IMR-90 (cell line): ENCODE data around the gene STAU1. TPM values are rescaled to one million over a fixed set of nuclear protein-coding genes. Genes with fewer than 3 reads are reported as not detected.

ENCODE experiments used
- ATAC-seq: fragments of 200-7000 bp; cut with Tn5 transposase; 2 replicates; pipeline ENCODE4 v1.9.1; 2020; ENCODE audit warnings: low read depth, mild to moderate bottlenecking, moderate library complexity
- BruUV-seq: library from RNA; stranded (reverse); fragments of 400-500 nt; replicated peaks from 2 replicates; lab custom pipeline; 2021; lab: Mats Ljungman, UMichigan
- CTCF ChIA-PET: fragments of 300-600 bp; formaldehyde crosslinking; extraction: SDS; loops from one replicate; lab custom pipeline; 2021; ENCODE audit warnings: antibody characterized with exemption; lab: Yijun Ruan, JAX
- POLR2A ChIA-PET: fragments of 300-600 bp; sonication (Branson Sonifier 250); formaldehyde crosslinking; loops from one replicate; lab custom pipeline; 2022; ENCODE audit warnings: antibody characterized with exemption; ENCODE audit not compliant: unreplicated experiment; lab: Charles Lee
- DNase-seq: peaks from one replicate; pipeline ENCODE4 v3.0.0; 2013
- H2AFZ ChIP-seq: replicated peaks from 2 replicates; pipeline ENCODE3; 2013; ENCODE audit warnings: low read length, mild to moderate bottlenecking; ENCODE audit not compliant: poor library complexity
- H2AK5ac ChIP-seq: 2 replicates; pipeline ENCODE4 v1.6.1; 2013; ENCODE audit warnings: low read depth, low read length, inconsistent platforms
- H2AK9ac ChIP-seq: replicated peaks from 2 replicates; pipeline ENCODE3; 2013; ENCODE audit warnings: mild to moderate bottlenecking, low read depth, low read length, moderate library complexity; ENCODE audit not compliant: poor library complexity
- H2BK120ac ChIP-seq: 2 replicates; pipeline ENCODE4 v1.6.1; 2013; ENCODE audit warnings: low read depth, low read length, inconsistent platforms
- H2BK15ac ChIP-seq: 3 replicates; pipeline ENCODE4 v1.6.1; 2013; ENCODE audit warnings: low read depth, low read length, inconsistent platforms
- H2BK20ac ChIP-seq: 2 replicates; pipeline ENCODE4 v1.6.1; 2013; ENCODE audit warnings: low read depth, mild to moderate bottlenecking, inconsistent platforms, low read length, moderate library complexity
- H2BK5ac ChIP-seq: 2 replicates; pipeline ENCODE4 v1.6.1; 2013; ENCODE audit warnings: mild to moderate bottlenecking, low read depth, low read length, inconsistent platforms; ENCODE audit not compliant: poor library complexity, severe bottlenecking
- H3K14ac ChIP-seq: replicated peaks from 2 replicates; pipeline ENCODE4 v1.6.1; 2013; ENCODE audit warnings: low read depth, low read length, inconsistent platforms
- H3K18ac ChIP-seq: 2 replicates; pipeline ENCODE4 v1.6.1; 2013; ENCODE audit warnings: low read depth, low read length, control low read depth
- H3K23ac ChIP-seq: 2 replicates; pipeline ENCODE4 v1.6.1; 2013; ENCODE audit warnings: low read depth, low read length, inconsistent platforms
- H3K27ac ChIP-seq: 2 replicates; pipeline ENCODE4 v1.5.1; 2013; ENCODE audit warnings: mild to moderate bottlenecking, control low read depth, low read length; ENCODE audit not compliant: insufficient read depth
- H3K27me3 ChIP-seq: 2 replicates; pipeline ENCODE4 v1.6.1; 2013; ENCODE audit warnings: low read length; ENCODE audit not compliant: control insufficient read depth, insufficient read depth
- H3K36me3 ChIP-seq: 2 replicates; pipeline ENCODE4 v1.6.1; 2013; ENCODE audit warnings: low read length, mixed read lengths; ENCODE audit not compliant: control insufficient read depth, insufficient read depth
- H3K4ac ChIP-seq: 2 replicates; pipeline ENCODE4 v1.6.1; 2013; ENCODE audit warnings: low read depth, low read length, inconsistent platforms
- H3K4me1 ChIP-seq: 2 replicates; pipeline ENCODE4 v1.6.1; 2013; ENCODE audit warnings: low read length, mixed read lengths; ENCODE audit not compliant: control insufficient read depth, insufficient read depth
- H3K4me2 ChIP-seq: 2 replicates; pipeline ENCODE4 v1.6.1; 2013; ENCODE audit warnings: low read depth, mild to moderate bottlenecking, control low read depth, low read length, moderate library complexity
- H3K4me3 ChIP-seq: 2 replicates; pipeline ENCODE4 v1.5.1; 2013; ENCODE audit warnings: low read depth, mild to moderate bottlenecking, control low read depth, low read length, moderate library complexity; ENCODE audit not compliant: insufficient read depth
- H3K56ac ChIP-seq: 2 replicates; pipeline ENCODE4 v1.6.1; 2013; ENCODE audit warnings: low read length, inconsistent platforms; ENCODE audit not compliant: insufficient read depth; ENCODE audit errors: extremely low read depth
- H3K79me1 ChIP-seq, 2 experiments: 2 replicates each; pipeline ENCODE4 v1.6.1; 2013; ENCODE audit warnings: low read length in 2 of 2, inconsistent platforms in 1 of 2, low read depth in 1 of 2
- H3K9ac ChIP-seq: 2 replicates; pipeline ENCODE4 v1.6.1; 2013; ENCODE audit warnings: low read depth, low read length, control low read depth
- H3K9me1 ChIP-seq: 2 replicates; pipeline ENCODE4 v1.6.1; 2013; ENCODE audit warnings: low read length, inconsistent platforms; ENCODE audit not compliant: insufficient read depth
- H3K9me3 ChIP-seq: 2 replicates; pipeline ENCODE4 v1.6.1; 2013; ENCODE audit warnings: low read length; ENCODE audit not compliant: control insufficient read depth, insufficient read depth
- H4K20me1 ChIP-seq: 2 replicates; pipeline ENCODE4 v1.6.1; 2013; ENCODE audit warnings: low read length, inconsistent platforms; ENCODE audit not compliant: insufficient read depth
- H4K5ac ChIP-seq: 2 replicates; pipeline ENCODE4 v1.6.1; 2013; ENCODE audit warnings: mild to moderate bottlenecking, low read depth, low read length, control low read depth
- H4K8ac ChIP-seq, 2 experiments: 2 replicates each; pipeline ENCODE4 v1.6.1; 2013; ENCODE audit warnings: low read depth in 2 of 2, low read length in 2 of 2, control low read depth in 1 of 2, inconsistent platforms in 1 of 2
- H4K91ac ChIP-seq: 2 replicates; pipeline ENCODE4 v1.6.1; 2013; ENCODE audit warnings: low read depth, low read length, inconsistent platforms; ENCODE audit not compliant: insufficient read depth
- BHLHE40 ChIP-seq: fragments of 150-350 bp; IDR thresholded peaks from 2 replicates; pipeline ENCODE4 v1.6.1; 2016; ENCODE audit warnings: mild to moderate bottlenecking, low read depth, low read length
- CEBPB ChIP-seq: IDR thresholded peaks from 2 replicates; pipeline ENCODE4 v1.6.1; 2012; ENCODE audit warnings: low read depth, low read length, improper control_type of control experiment
- CHD1 ChIP-seq: IDR thresholded peaks from 2 replicates; pipeline ENCODE4 v1.6.1; 2012; ENCODE audit warnings: low read depth, low read length, improper control_type of control experiment
- CTCF ChIP-seq: conservative IDR thresholded peaks from 2 replicates; pipeline ENCODE4 v1.5.1; 2012; ENCODE audit warnings: mild to moderate bottlenecking, low read depth, low read length, improper control_type of control experiment
- ELK1 ChIP-seq: fragments of 150-350 bp; IDR thresholded peaks from 2 replicates; pipeline ENCODE4 v1.6.1; 2016; ENCODE audit warnings: low read depth, mild to moderate bottlenecking, low read length, moderate library complexity, borderline replicate concordance
- FOS ChIP-seq: fragments of 150-350 bp; IDR thresholded peaks from 2 replicates; pipeline ENCODE4 v1.6.1; 2016; ENCODE audit warnings: low read depth, low read length
- MAFK ChIP-seq: IDR thresholded peaks from 2 replicates; pipeline ENCODE4 v1.6.1; 2012; ENCODE audit warnings: low read depth, low read length, improper control_type of control experiment
- MAZ ChIP-seq: IDR thresholded peaks from 2 replicates; pipeline ENCODE4 v1.6.1; 2012; ENCODE audit warnings: low read depth, mild to moderate bottlenecking, low read length, improper control_type of control experiment, moderate library complexity, borderline replicate concordance
- MXI1 ChIP-seq: IDR thresholded peaks from 2 replicates; pipeline ENCODE4 v1.6.1; 2012; ENCODE audit warnings: low read depth, mild to moderate bottlenecking, low read length, moderate library complexity, borderline replicate concordance
- NFE2L2 ChIP-seq: fragments of 150-350 bp; IDR thresholded peaks from 2 replicates; pipeline ENCODE4 v1.6.1; 2016; ENCODE audit warnings: low read depth, mild to moderate bottlenecking, low read length
- POLR2A ChIP-seq: IDR thresholded peaks from 2 replicates; pipeline ENCODE4 v1.6.1; 2012; ENCODE audit warnings: mild to moderate bottlenecking, low read depth, low read length
- RAD21 ChIP-seq: IDR thresholded peaks from 2 replicates; pipeline ENCODE4 v1.6.1; 2012; ENCODE audit warnings: low read length, improper control_type of control experiment
- RCOR1 ChIP-seq: IDR thresholded peaks from 2 replicates; pipeline ENCODE4 v1.6.1; 2012; ENCODE audit warnings: mild to moderate bottlenecking, low read length, improper control_type of control experiment; ENCODE audit not compliant: insufficient replicate concordance
- RFX5 ChIP-seq: IDR thresholded peaks from 2 replicates; pipeline ENCODE4 v1.8.0; 2012; ENCODE audit warnings: low read depth, mild to moderate bottlenecking, low read length, moderate library complexity
- SMC3 ChIP-seq: fragments of 150-350 bp; IDR thresholded peaks from 2 replicates; pipeline ENCODE4 v1.6.1; 2016; ENCODE audit warnings: low read depth, mild to moderate bottlenecking, antibody characterized with exemption, low read length, moderate library complexity
- USF2 ChIP-seq: fragments of 150-350 bp; IDR thresholded peaks from 2 replicates; pipeline ENCODE4 v1.6.1; 2017; ENCODE audit warnings: mild to moderate bottlenecking, antibody characterized with exemption, low read length, low read depth
- WGBS, 2 experiments: methylation state at CpG; one replicate each; pipeline versions ENCODE4 v1.1.5 to v1.1.7; 2013; ENCODE audit warnings: missing lambda C conversion rate in 2 of 2; ENCODE audit not compliant: insufficient read length in 1 of 2; ENCODE audit errors: extremely low coverage in 2 of 2; 5-methylcytosine and 5-hydroxymethylcytosine counted together
- dilution Hi-C: fragments of 300-500 bp; cut with HindIII; formaldehyde crosslinking; loops from one replicate; pipeline ENCODE4 v1.14.3; 2018; ENCODE audit warnings: low sequenced_read_pairs; ENCODE audit not compliant: unreplicated experiment
- in situ Hi-C: fragments of 300-500 bp; cut with MboI; formaldehyde crosslinking; loops from 3 replicates; pipeline ENCODE4 v1.14.3; 2019; ENCODE audit warnings: low sequenced_read_pairs, inconsistent platforms, mixed read lengths
- intact Hi-C: fragments of 100-400 bp; cut with micrococcal nuclease; formaldehyde crosslinking; loops from 2 replicates; pipeline ENCODE4 v1.10.0; 2022
- polyA plus RNA-seq, 3 experiments: library from polyadenylated mRNA; depleted of rRNA; stranded (reverse); fragments of >200 nt; gene quantifications; 2 replicates each; pipeline ENCODE4 v1.2.3, GENCODE V29; 2012; ENCODE audit warnings: low replicate concordance in 1 of 3
- total RNA-seq: library from RNA; depleted of rRNA; stranded (reverse); fragments of >200 nt; gene quantifications from 2 replicates; pipeline ENCODE4 v1.2.3, GENCODE V29; 2012

Gene STAU1
- total and polyA plus RNA-seq, 2 of the 4 experiments (the other 2 are of a cell fraction) = 35.3 to 50.3 TPM

GRCh38 chr20:49099011-49099410 is 89.1 kb downstream of the STAU1 start:
- H2AK5ac ChIP-seq = no peak overlapping the region
- H3K4me2 ChIP-seq = no peak overlapping the region
- no peak overlapping the region for H3K56ac ChIP-seq
- H4K5ac ChIP-seq = no peak overlapping the region
- dilution Hi-C loops = no loop called here
- no peak overlapping the region for H3K14ac ChIP-seq
- H3K27me3 ChIP-seq = no peaks in the 10 kb centered on the region
- H3K27ac ChIP-seq = no peak overlapping the region
- ChIA-PET POLR2A (no interaction called here), CTCF (interaction anchor here (0.6 kb wide), 1 partner anchor 608 kb away, joined by 3 read pairs; no protein-coding TSS in a partner anchor)
- H3K79me1 ChIP-seq = peaks cover 10 to 29% of the 10 kb centered on the region in 2 experiments; a peak in 3 of 4 replicates
- DNase-seq (no peak), ATAC-seq (no peak)
- no peak overlapping the region for H2BK20ac ChIP-seq
- in situ Hi-C loops = no loop called here
- no peak overlapping the region for H2AFZ ChIP-seq
- H3K23ac ChIP-seq = no peak overlapping the region
- no peak overlapping the region for H3K9ac ChIP-seq
- no peak overlapping the region for H4K8ac ChIP-seq
- intact Hi-C loops = no loop called here
- H2AK9ac ChIP-seq = no peak overlapping the region
- no peak overlapping the region for H3K18ac ChIP-seq
- no peaks in the 10 kb centered on the region for H3K9me3 ChIP-seq
- no peaks in the 10 kb centered on the region for H4K20me1 ChIP-seq
- H3K9me1 ChIP-seq = no peaks in the 10 kb centered on the region
- TF ChIP-seq FOS = no peak
- TF ChIP-seq NFE2L2 = no peak
- TF ChIP-seq RCOR1 = no peak
- TF ChIP-seq RFX5 = no peak
- TF ChIP-seq MAZ = no peak
- TF ChIP-seq POLR2A = no peak
- TF ChIP-seq SMC3 = no peak
- no peak for TF ChIP-seq RAD21
- TF ChIP-seq CTCF = no peak
- TF ChIP-seq CHD1 = no peak
- TF ChIP-seq ELK1 = no peak
- TF ChIP-seq USF2 = no peak
- no peak for TF ChIP-seq BHLHE40
- no peak for TF ChIP-seq MAFK
- TF ChIP-seq CEBPB = no peak
- no peak for TF ChIP-seq MXI1
- WGBS, 2 experiments = no CpG with 5 or more reads among the region's 3 CpGs
- no peak overlapping the region for H4K91ac ChIP-seq
- no peaks in the 10 kb centered on the region for H3K4me1 ChIP-seq
- peaks cover 35% of the 10 kb centered on the region for H3K36me3 ChIP-seq
- H2BK15ac ChIP-seq = no peak overlapping the region
- no peak overlapping the region for H3K4me3 ChIP-seq
- H2BK120ac ChIP-seq = no peak overlapping the region
- no peak overlapping the region for H3K4ac ChIP-seq
- no peak overlapping the region for H2BK5ac ChIP-seq
- no TSS peak for BruUV-seq
